GM19328 (cell line): ENCODE results near the gene RFTN1.

ENCODE experiments used
- ATAC-seq: cut with Tn5 transposase; IDR thresholded peaks from one replicate; pipeline ENCODE4 v1.9.1; 2021; ENCODE audit warnings: mild to moderate bottlenecking, moderate library complexity; ENCODE audit not compliant: unreplicated experiment

Gene RFTN1

DNA sequence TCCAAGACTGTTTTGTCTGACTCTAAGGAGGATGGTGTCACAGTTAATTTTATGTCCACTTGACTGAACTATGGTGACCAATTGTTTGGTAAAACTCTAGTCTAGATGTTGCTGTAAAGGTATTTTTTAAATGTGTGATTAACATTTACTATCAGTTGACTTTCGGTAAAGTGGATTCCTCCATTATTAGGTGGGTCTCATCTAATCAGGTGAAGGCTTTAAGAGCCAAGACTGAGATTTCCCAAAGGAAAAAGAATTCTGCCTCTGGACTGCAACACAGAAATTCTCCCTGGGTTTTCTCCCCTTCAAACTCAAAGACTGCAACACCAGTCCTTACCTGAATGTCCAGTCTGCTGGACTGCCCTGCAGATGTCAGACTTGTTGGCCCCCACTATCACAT lies 129.6 kb downstream of the RFTN1 start:
- no peak for ATAC-seq

- no peak for ATAC-seq
These were observed 130.7 kb downstream of the RFTN1 start for GRCh38 chr3:16382845-16383244.

DNA sequence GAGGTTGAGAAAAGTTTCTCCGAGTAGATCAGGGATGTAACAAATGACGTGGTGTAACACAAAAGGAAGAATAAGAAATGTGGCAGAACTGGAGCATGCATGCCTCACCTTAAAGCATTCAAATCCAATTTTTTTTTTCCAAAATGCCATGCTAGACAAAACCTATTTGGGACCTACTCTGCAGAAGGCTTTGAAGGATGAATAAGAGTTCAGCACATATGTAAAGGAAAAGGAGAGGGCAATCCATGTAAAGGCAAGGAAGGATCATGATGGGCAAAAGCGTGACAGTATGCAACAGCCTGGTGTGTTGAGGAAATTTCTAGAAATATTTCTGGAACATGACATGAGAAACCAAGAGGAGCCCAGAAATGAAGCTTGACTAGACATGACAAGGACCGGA lies 132.1 kb downstream of the RFTN1 start:
- ATAC-seq = no peak

DNA sequence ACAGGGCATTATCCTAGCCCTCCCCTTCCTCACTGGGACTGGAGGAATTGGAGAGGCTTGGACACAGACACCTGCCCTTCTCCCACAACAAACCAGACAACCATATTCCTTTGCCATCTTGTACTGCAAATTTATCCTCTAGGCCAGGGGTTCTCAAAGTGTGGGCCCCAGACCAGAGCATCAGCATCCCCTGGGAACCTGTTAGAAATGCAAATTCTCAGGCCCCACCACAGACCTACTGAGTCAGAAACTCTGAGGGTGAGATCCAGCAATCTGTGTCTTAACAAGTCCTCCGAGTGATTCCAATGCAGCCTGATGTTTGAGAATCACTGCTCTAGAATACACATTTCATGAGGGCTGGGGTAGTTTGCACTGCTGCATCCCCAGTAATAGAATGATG lies 133.1 kb downstream of the RFTN1 start:
- no peak for ATAC-seq

GRCh38 chr3:16379838-16380237 lies 133.7 kb downstream of the RFTN1 start:
- ATAC-seq = no peak

DNA sequence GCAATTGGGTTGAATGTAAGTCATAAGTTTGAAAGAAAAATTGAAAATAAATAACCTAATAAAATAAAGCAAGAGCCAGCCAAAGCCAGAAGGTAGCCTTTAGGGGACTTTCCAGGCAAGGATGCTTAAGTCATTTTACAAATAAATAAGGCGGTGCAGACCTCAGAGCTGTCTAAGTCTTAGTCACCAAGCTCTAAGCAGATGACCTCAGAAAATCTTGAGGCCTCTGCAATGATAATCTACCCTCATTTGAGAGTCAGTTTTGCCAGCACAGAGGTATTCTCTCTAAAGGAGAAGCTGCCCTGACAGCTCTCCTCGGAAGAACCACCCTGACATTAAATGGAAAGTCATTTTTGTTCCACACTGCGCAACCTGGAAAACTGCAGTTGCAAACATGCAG lies 134.6 kb downstream of the RFTN1 start:
- ATAC-seq = no peak

DNA sequence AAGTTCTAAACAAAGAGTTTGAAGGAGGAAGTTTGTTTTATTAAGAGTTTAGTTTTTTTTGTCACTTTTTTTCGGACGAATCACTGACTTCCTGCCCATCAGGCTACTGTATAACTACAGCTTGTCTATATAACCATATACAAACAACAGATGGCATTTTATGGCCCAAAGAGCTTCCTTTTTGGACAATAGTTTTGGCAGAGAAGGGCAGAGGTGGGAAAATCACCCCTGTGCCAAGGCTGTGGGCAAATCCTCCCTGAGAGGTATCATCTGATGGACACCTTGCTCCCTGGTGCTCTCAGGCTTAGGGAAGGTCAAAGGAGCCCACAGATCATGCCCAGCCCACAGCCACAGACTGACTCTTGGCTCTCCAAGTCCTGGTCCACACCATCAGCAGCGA lies 135.1 kb downstream of the RFTN1 start:
- no peak for ATAC-seq

- ATAC-seq = no peak
These were observed 135.6 kb downstream of the RFTN1 start for GRCh38 chr3:16377847-16378302.

DNA sequence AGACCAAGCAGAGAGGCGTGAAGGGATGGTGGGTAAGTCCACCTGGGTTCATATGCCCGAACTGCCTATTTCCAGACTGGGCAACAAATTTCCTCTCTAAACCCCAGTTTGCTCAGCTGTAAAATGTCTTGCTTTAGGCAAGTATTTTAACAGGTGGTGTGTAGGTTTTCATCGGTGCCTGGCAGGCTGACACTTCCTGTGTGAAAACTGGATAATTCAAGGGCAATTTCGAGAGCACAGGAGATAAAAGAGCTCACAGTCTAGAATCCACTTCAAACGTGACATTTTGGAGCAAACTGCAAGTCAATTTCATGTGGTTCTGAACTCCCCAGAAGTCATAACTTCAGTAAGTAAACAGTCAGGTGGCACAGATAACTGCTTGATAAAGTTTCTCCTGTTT lies 136.3 kb downstream of the RFTN1 start:
- no peak for ATAC-seq

DNA sequence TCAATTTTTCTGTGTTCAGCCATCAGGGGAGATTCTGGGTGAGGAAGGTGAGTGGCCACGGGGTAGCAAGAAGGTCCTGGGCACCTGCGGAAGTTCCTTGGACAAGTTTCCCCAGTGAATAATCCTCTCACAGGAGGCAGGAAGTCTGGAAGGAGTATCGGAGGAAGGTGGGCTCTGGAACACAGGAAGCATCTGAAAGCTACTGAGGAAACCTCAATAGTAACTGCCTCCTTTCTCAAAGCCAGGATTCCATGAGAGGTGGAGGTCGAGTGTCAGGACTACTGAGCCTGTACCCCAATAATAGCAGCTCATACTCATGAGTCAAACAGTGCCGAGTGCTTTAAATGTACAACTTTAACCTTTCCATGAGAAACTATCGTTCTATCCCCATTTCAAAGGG lies 137.6 kb downstream of the RFTN1 start:
- no peak for ATAC-seq

- ATAC-seq = no peak
These were observed 138.6 kb downstream of the RFTN1 start for GRCh38 chr3:16374935-16375245.

GRCh38 chr3:16374047-16374934 lies 139.2 kb downstream of the RFTN1 start:
- ATAC-seq = peak; percentile 31

GRCh38 chr3:16373341-16373946 lies 140.1 kb downstream of the RFTN1 start:
- no peak for ATAC-seq

DNA sequence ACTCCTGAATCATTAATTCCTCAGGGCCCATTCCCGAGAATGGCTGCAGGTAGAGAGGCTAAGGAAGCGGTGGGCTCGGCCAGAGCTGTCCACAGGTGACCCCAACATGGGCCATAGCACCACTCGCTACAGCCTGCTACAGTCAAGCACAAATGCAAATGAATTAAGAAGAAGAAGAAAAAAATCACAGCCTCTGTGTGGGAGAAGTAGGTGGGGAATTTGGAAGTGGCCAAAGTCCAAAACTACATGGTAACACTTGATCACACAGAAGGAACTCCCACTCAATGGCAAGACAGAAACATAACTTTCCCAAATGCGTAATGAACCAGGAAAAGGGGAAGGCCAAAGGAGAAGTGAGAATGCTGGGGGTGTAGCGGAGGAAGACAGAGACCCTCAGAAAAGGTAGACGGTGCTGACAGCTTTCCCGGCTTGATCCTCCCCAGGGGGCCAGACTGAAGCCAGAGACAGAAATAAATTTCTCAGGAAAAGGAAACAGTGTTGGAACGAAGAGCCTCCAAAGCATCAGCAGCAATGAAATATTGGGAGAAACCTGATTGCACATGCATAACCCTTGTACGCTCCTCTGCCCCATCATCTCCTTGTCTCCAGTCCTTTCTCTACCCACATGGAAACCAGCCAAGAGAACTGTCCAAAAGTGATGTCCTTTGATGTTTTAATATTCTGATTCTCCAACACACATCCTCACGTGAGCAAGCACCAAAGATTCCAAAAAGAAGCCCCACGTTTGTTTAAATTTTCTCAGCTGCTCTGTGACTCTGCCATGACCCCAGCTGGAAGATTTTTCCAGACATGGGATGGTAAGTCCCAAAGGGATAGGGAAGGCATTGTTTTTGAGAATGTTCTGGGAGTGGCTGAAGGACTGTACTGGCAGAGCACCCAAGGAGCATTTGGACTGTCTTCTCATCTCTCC lies 140.9 kb downstream of the RFTN1 start:
- ATAC-seq = peak; percentile 22

GRCh38 chr3:16370872-16371740 lies 142.4 kb downstream of the RFTN1 start:
- ATAC-seq = no peak

DNA sequence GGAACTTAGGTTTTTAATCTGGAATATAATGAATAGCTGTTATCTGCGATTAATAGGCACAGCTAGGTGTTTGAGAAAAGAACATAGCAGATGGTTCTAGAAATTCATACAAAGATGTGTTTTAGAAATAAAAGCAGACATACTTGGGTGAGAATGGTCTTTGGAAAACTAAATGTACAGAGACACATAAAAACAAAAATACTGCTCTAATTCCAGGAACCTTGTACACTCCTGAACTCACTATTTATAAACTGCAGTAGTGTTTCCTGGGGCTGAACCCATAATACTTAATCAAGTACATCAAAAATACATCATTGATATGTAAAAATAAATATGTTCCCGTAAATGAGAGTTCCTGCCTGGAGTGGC lies 143.0 kb downstream of the RFTN1 start:
- no peak for ATAC-seq

DNA sequence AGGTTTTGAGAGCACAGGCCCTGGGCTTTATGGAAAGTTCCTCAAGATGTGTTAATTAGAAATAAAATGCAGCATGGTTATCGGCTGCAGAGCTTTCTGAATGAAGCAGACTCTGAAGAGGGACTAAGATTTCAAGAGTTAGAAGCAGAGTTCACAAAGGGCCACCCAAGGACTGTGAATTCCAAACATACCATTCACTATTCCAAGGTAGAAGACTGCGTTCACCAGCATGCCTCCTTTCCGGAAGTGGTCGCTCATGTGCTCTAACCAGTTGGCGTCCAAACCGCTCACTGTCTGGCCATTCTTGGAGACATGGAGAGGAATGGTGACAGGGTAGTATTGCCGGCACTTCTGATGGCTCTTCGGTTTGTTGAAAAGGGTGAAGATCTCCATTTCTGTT lies 143.6 kb downstream of the RFTN1 start:
- ATAC-seq = no peak

DNA sequence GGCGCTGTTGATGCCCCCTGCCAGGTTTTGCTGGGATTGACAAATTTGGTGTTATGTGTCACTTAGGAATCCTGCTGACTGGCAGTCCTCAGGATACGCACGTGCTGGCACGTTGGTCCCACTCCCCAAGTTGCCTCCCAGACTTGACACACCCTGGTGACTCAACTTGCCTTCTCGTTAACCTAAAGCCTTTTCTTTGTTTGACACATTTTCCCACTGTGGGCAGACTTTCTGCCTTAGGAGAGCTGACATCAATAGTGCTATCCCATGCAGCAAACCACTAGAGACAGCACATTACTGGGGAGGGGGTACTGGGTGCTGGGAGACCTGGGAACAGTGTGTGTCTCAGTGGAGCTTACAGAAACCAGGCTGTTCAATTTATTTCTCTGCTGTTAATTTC lies 144.2 kb downstream of the RFTN1 start:
- ATAC-seq = no peak

DNA sequence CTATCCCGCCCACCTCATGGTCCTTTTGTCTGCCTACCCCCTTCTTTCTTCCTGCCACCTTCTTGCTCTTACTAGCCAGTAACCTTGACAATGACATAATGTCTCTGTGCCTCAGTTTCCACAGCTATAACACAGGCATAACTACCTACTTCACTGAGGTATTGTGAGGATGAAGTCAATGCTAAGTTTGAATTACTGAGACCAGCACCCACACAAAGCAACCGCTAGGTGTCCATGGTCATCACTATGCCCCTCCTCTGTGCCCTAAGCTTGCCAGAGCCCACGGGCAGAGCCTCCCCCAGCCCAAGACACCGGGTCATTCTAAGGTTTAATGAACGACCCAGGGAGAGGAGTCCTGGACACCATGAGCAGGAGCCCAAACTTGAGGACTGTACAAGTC lies 146.9 kb downstream of the RFTN1 start:
- no peak for ATAC-seq

DNA sequence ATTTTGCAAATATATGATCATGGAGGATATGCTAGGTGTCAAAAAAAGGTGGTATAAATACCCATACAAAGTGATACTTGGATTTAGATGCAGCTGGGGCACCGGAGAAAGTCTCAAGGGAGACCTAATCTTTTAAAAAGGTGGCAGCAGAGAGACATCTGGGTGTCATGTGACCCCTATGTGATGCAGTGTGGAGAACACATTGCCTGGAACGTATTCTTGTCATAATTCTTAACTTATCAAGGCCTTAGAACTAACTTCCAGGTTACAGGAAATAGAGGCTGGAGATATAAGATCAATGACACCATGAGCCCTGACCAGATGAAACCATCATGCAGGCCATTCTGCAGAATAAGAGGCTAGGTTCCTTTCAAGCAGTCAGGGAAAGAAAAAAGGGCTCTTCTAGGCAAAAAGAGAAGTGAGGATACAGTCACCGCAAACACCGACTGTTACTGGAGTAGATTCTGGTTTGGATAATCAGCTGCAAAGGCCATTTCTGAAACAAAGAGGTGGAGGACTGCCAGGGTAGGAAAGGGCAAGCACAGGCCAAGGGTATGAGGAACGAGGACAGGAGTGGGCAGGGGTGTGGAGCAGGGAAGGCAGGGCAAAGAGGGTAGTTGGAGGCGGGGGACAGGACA lies 147.9 kb downstream of the RFTN1 start:
- no peak for ATAC-seq
